IPS-18a (cell line): ENCODE data around the gene ZFYVE27.

Experiments used
- H3K27ac ChIP-seq: one replicate; pipeline ENCODE4 v1.5.1; 2013; ENCODE audit warnings: low read length
- H3K27me3 ChIP-seq: one replicate; pipeline ENCODE4 v1.6.1; 2013; ENCODE audit warnings: mild to moderate bottlenecking, low read length; ENCODE audit not compliant: control insufficient read depth, insufficient read depth
- H3K36me3 ChIP-seq: one replicate; pipeline ENCODE4 v1.6.1; 2013; ENCODE audit warnings: low read depth, low read length; ENCODE audit not compliant: control insufficient read depth
- H3K4me1 ChIP-seq: one replicate; pipeline ENCODE4 v1.6.1; 2013; ENCODE audit warnings: low read depth, low read length; ENCODE audit not compliant: control insufficient read depth
- H3K4me3 ChIP-seq: one replicate; pipeline ENCODE4 v1.5.1; 2013; ENCODE audit warnings: low read length
- H3K9ac ChIP-seq: one replicate; pipeline ENCODE4 v1.6.1; 2013; ENCODE audit warnings: mild to moderate bottlenecking, low read length, moderate library complexity
- H3K9me3 ChIP-seq: one replicate; pipeline ENCODE4 v1.6.1; 2013; ENCODE audit warnings: low read depth, low read length; ENCODE audit not compliant: control insufficient read depth

The ZFYVE27 gene

GRCh38 chr10:97707134-97707861, 29.6 kb upstream of the ZFYVE27 start:
- no peak overlapping the region for H3K4me3 ChIP-seq
- no peak overlapping the region for H3K27ac ChIP-seq
- H3K9ac ChIP-seq, result no peak overlapping the region
- H3K4me1 ChIP-seq, result no peaks in the 10 kb centered on the region
- H3K27me3 ChIP-seq, result no peaks in the 10 kb centered on the region
- H3K36me3 ChIP-seq, result no peaks in the 10 kb centered on the region
- H3K9me3 ChIP-seq, result no peaks in the 10 kb centered on the region

- Histone ChIP-seq H3K36me3 (no peaks in the 10 kb centered on the region), H3K9me3 (no peaks in the 10 kb centered on the region), H3K27me3 (no peaks in the 10 kb centered on the region), H3K27ac (no peak overlapping the region), H3K9ac (no peak overlapping the region), H3K4me3 (no peak overlapping the region), H3K4me1 (peaks cover 5% of the 10 kb centered on the region)
These were observed 28.8 kb upstream of the ZFYVE27 start for GRCh38 chr10:97708167-97708566.

GRCh38 chr10:97708976-97709946, 27.7 kb upstream of the ZFYVE27 start:
- Histone ChIP-seq H3K27me3 (no peaks in the 10 kb centered on the region), H3K9me3 (no peaks in the 10 kb centered on the region), H3K36me3 (no peaks in the 10 kb centered on the region), H3K4me1 (peaks cover 5% of the 10 kb centered on the region), H3K4me3 (no peak overlapping the region), H3K9ac (no peak overlapping the region), H3K27ac (no peak overlapping the region)

- peaks cover 17% of the 10 kb centered on the region for H3K4me1 ChIP-seq
- H3K9ac ChIP-seq, result no peak overlapping the region
- no peak overlapping the region for H3K4me3 ChIP-seq
- no peak overlapping the region for H3K27ac ChIP-seq
- H3K36me3 ChIP-seq, result peaks cover under 1% of the 10 kb centered on the region
- H3K9me3 ChIP-seq, result no peaks in the 10 kb centered on the region
- no peaks in the 10 kb centered on the region for H3K27me3 ChIP-seq
These were observed 25.0 kb upstream of the ZFYVE27 start for GRCh38 chr10:97711640-97712572.

GRCh38 chr10:97713339-97713825, 23.5 kb upstream of the ZFYVE27 start, which contains the start of gene MARVELD1:
Gene MARVELD1, plus strand, starts transcription at chr10:97713730. Its CDS starts 147 bp downstream, at chr10:97713877.
- peak within 1 kb of the TSS; percentile 63 for H3K9ac ChIP-seq
- no peak within 1 kb of the TSS for H3K27ac ChIP-seq
- no peaks in the 10 kb centered on the region for H3K27me3 ChIP-seq
- peaks cover 13% of the 10 kb centered on the region for H3K36me3 ChIP-seq
- peaks cover 17% of the 10 kb centered on the region for H3K4me1 ChIP-seq
- H3K4me3 ChIP-seq, result peak within 1 kb of the TSS; percentile 61
- no peaks in the 10 kb centered on the region for H3K9me3 ChIP-seq

GRCh38 chr10:97713826-97714400, 23.0 kb upstream of the ZFYVE27 start:
- no peaks in the 10 kb centered on the region for H3K9me3 ChIP-seq
- H3K27ac ChIP-seq, result no peak overlapping the region
- H3K27me3 ChIP-seq, result no peaks in the 10 kb centered on the region
- H3K4me1 ChIP-seq, result peaks cover 21% of the 10 kb centered on the region
- H3K4me3 ChIP-seq, result peak overlapping the region; percentile 61
- H3K9ac ChIP-seq, result peak overlapping the region; percentile 63
- H3K36me3 ChIP-seq, result peaks cover 15% of the 10 kb centered on the region

GRCh38 chr10:97714401-97715258, 22.3 kb upstream of the ZFYVE27 start:
- Histone ChIP-seq H3K27ac (no peak overlapping the region), H3K9ac (peak overlapping the region; percentile 63), H3K4me1 (peaks cover 28% of the 10 kb centered on the region), H3K4me3 (peak overlapping the region; percentile 61), H3K9me3 (no peaks in the 10 kb centered on the region), H3K36me3 (peaks cover 17% of the 10 kb centered on the region), H3K27me3 (no peaks in the 10 kb centered on the region)

- H3K4me1 ChIP-seq, result peaks cover 31% of the 10 kb centered on the region
- H3K9ac ChIP-seq, result peak overlapping the region; percentile 63
- H3K27ac ChIP-seq, result no peak overlapping the region
These were observed 21.6 kb upstream of the ZFYVE27 start for GRCh38 chr10:97715259-97715874.

GRCh38 chr10:97717627-97718026, 19.3 kb upstream of the ZFYVE27 start:
- Histone ChIP-seq H3K36me3 (peaks cover 17% of the 10 kb centered on the region), H3K4me3 (no peak overlapping the region), H3K27ac (no peak overlapping the region), H3K9me3 (no peaks in the 10 kb centered on the region), H3K9ac (no peak overlapping the region), H3K27me3 (no peaks in the 10 kb centered on the region), H3K4me1 (peaks cover 31% of the 10 kb centered on the region)

More at GRCh38 chr10:97715259-97715874, 21.6 kb upstream of the ZFYVE27 start:
- H3K9me3 ChIP-seq, result no peaks in the 10 kb centered on the region
- H3K27me3 ChIP-seq, result no peaks in the 10 kb centered on the region
- peaks cover 17% of the 10 kb centered on the region for H3K36me3 ChIP-seq
- peak overlapping the region; percentile 61 for H3K4me3 ChIP-seq
